WI38 (cell line): ENCODE data around the gene BLZF1.

ENCODE experiments used
- H3K4me3 ChIP-seq: 2 replicates; pipeline ENCODE4 v1.5.1; 2011; ENCODE audit warnings: low read depth, mild to moderate bottlenecking, control low read depth, low read length
- TF ChIP-seq, protein P1 (sequence below): IDR thresholded peaks from 2 replicates; pipeline ENCODE4 v1.5.1; 2012; ENCODE audit warnings: low read depth, mild to moderate bottlenecking, control low read depth, low read length

The BLZF1 gene

DNA sequence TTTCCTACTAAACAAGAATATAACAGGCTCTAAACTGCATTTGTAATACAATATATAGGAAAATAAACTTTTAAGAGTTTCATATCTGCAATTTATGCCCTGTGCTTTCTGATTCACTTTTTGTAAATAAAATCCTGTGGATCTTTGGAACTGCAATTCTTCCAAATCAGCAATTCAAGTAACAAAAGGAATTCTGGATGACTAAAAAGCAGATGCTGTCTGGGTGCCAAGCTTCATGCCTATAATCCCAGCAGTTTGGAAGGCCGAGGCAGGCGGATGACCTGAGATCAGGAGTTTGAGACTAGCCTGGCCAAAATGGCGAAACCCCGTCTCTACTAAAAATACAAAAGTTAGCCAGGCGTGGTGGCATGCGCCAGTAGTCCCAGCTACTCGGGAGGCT, 6.7 kb upstream of the BLZF1 start:
- TF ChIP-seq, protein P1, sequence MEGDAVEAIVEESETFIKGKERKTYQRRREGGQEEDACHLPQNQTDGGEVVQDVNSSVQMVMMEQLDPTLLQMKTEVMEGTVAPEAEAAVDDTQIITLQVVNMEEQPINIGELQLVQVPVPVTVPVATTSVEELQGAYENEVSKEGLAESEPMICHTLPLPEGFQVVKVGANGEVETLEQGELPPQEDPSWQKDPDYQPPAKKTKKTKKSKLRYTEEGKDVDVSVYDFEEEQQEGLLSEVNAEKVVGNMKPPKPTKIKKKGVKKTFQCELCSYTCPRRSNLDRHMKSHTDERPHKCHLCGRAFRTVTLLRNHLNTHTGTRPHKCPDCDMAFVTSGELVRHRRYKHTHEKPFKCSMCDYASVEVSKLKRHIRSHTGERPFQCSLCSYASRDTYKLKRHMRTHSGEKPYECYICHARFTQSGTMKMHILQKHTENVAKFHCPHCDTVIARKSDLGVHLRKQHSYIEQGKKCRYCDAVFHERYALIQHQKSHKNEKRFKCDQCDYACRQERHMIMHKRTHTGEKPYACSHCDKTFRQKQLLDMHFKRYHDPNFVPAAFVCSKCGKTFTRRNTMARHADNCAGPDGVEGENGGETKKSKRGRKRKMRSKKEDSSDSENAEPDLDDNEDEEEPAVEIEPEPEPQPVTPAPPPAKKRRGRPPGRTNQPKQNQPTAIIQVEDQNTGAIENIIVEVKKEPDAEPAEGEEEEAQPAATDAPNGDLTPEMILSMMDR = no peak
- no peak overlapping the region for H3K4me3 ChIP-seq

DNA sequence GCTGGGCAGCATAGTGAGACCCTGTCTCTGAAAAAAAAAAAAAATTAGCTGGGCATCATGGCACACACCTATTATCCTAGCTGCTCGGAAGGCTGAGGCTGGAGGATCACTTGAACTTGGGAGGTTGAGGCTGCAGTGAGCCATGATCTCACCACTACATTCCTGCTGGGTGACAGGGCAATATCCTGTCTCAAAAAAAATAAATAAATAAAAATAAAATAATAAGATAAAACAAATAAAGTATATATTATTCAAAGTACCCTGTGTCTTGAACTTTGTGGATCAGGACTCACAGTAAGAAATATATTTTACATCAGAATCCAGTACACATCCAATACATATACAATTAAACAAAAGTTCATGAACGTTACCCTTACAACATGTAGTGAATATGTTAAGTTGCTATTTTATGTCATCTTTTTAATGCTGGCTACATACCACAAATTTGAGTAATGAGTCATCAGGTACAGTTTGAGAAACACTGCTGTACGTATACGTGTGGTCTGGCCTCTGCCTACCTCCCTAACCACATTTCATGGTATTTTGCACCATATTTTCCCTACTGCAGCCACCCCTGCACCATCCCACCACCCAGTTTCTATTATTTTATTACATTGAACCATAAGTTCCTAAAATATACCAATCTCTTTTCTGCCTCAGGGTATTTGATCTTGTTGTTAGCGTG, 4.8 kb upstream of the BLZF1 start:
- no peak overlapping the region for H3K4me3 ChIP-seq
- TF ChIP-seq, protein P1 = no peak

DNA sequence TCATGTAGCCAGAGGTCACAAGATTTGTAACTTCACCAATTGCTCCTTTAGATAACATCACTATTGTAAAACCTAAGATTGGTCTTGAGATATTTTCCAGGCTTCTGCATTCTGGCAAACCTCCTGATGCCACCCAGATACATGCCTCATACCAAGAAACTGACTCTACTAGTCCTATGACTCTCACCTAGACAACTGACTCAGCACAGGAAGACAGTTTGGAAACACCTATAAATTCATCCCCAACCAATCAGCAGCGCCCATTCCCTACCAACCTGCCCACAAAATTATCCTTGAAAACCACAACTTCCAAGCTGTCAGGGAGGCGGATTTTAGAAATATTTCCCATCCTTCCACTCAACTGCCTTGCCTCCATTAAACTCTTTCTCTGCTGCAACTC, 3.0 kb upstream of the BLZF1 start:
- TF ChIP-seq, protein P1 = no peak
- H3K4me3 ChIP-seq = no peak overlapping the region

DNA sequence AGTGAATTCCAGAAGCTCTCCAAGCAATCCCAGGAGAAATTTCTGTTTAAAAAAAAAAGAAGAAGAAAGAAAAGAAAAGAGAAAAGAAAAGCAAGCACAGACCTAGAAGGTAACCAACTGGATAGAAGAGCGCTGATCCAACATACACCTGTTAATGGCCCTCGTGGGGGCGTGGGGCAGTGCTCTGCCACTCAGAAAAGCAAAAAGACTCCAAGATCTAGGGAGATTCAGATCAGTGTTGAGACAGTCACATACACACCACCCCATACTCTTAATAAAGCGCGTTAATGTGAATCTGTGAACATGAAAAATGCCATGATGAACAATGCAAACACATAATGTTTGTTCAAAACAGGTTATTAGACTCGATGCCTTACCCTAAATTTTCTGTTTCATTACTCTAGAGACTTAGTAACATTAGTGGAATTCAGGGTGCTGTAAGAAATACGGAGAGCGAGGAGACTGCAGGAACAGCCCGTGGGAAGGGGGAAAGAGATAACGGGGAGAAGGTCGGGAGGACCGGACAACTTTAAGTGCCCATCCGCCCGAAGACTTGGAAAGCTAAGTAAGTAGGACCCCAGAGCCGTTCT, 804 bp upstream of the BLZF1 start:
- H3K4me3 ChIP-seq = peak overlapping the region; percentile 91
- TF ChIP-seq, protein P1 = no peak

DNA sequence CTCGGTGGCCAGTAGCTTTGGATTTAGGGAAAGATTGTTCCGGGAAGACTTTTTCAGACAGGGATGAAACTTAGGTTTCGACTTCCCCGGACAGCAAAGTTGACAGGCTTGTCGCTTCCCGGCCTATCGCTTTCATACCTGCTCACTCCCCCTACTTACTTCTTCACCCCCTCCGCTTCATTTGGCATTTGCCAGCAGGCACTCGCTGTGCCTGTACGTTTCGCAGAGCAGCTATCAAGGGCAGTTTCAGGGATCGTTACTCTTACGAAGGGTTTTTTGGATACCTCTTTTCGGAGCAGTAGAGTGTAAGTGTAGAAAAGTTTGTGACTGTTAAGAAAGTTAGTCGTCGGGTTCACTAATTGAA, 393 bp downstream of the BLZF1 start:
- TF ChIP-seq, protein P1 = no peak
- H3K4me3 ChIP-seq = peak overlapping the region; percentile 91

DNA sequence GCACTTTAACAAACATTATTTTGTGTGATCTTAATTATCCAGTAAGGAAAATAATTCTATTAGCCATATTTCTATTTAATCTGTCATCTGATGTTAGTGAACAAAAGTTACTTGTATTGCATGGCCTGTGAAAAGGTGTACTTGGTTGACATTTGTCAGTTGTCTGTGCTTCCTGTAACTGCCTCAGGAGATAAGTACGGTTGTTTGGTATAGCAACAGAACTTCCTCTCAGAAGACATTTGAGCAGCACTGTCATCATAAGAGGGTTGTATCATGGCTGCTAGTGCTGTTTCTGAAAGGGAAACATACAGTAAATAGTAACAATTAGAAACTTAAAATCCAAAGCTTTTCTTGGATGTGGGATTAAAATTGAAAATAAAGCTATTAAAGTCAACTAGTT, 3.4 kb downstream of the BLZF1 start:
- H3K4me3 ChIP-seq = no peak overlapping the region
- TF ChIP-seq, protein P1 = no peak

DNA sequence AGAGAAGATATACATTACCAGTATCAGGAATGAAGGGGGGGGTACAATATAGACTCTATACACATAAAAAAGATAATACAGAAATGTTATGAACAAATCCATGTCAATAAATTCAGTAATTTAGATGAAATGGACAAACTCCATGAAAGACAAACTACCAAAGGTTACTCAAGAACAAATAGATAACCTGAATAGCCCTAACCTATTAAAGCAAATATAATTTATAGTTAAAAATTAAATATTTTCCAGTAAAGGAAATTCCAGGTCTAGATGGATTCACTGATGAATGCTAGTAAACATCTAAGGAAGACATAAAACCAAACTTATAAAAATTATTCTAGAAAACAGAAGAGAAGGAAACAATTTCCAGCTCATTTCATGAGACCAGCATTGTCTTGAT, 13.2 kb downstream of the BLZF1 start:
- TF ChIP-seq, protein P1 = no peak

More for the DNA sequence above, 13.2 kb downstream of the BLZF1 start:
- H3K4me3 ChIP-seq = no peak overlapping the region
